GM12872 (cell line): ENCODE results near the gene TFB1M.

Source experiments
- TF ChIP-seq, protein P1 (sequence below): IDR thresholded peaks from 3 replicates; pipeline ENCODE4 v1.5.1; 2011; ENCODE audit warnings: low read depth, mild to moderate bottlenecking, low read length, moderate library complexity; ENCODE audit not compliant: insufficient read depth

The TFB1M gene

GRCh38 chr6:155263373-155264063 lies 50.8 kb downstream of the TFB1M start, which contains the start of gene CLDN20:
CLDN20 (plus strand) TSS chr6:155264013; CDS start chr6:155275720, 11,707 bp downstream.
- TF ChIP-seq, protein P1, sequence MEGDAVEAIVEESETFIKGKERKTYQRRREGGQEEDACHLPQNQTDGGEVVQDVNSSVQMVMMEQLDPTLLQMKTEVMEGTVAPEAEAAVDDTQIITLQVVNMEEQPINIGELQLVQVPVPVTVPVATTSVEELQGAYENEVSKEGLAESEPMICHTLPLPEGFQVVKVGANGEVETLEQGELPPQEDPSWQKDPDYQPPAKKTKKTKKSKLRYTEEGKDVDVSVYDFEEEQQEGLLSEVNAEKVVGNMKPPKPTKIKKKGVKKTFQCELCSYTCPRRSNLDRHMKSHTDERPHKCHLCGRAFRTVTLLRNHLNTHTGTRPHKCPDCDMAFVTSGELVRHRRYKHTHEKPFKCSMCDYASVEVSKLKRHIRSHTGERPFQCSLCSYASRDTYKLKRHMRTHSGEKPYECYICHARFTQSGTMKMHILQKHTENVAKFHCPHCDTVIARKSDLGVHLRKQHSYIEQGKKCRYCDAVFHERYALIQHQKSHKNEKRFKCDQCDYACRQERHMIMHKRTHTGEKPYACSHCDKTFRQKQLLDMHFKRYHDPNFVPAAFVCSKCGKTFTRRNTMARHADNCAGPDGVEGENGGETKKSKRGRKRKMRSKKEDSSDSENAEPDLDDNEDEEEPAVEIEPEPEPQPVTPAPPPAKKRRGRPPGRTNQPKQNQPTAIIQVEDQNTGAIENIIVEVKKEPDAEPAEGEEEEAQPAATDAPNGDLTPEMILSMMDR: no peak

- TF ChIP-seq, protein P1: no peak
Observed at GRCh38 chr6:155262655-155263054, 51.6 kb downstream of the TFB1M start.

DNA sequence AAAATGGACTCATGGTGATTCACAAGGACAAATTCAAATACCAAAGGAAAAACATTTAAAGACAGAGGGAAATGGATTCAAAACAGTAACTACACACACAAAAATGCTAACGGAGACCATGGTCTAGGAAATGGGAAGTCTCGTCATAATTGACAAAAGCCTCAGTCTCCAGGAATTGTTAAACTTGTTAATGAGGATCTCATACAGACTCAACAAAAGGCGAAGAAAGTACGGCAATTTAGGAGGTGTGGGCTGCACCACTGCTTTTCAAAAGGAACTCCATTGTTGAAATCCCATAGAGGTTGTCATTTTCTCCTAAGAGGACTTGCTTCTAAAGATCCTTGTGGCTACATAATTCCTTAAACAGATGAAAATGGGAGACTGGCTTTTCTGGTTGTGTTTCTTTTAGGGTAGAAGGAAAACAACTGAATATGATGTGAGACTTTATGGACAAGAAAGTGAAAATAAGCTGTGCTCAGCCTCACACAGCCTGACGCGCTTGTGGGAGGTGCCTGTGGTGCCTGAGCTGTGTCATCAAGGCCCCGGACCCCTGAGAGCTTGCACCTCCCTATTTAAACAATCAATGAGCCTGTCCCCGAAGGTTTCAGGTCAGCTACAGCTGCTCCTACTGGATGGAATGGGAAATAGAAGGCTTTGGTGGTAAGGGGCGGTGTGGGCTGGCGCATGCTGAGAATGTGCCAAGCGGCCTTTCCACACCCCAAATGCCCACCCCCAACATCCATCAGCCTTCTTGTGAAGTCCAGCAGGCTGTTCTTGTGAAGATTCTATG lies 53.0 kb downstream of the TFB1M start:
- TF ChIP-seq, protein P1: no peak

DNA sequence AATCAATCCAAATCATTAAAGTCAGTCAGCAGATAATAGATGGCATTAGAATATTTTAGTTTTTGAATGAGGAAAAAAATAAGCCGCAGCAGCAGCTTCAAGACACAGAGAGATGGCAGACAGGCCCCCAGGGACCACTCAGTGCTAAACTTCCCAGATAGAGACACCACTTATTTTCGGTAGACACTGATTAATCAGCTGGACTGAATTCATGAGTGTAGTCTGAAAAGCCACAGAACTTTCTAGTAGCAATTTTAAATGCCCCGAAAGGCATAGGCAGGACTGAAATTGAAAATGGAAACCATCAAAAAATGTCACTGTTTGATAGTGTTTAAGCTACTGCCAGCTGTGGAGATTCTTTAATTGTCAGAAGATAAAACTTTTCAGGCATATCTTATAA lies 53.6 kb downstream of the TFB1M start:
- TF ChIP-seq, protein P1: no peak

- TF ChIP-seq, protein P1: no peak
Observed at GRCh38 chr6:155259897-155260296, 54.4 kb downstream of the TFB1M start.

GRCh38 chr6:155259204-155259603 lies 55.1 kb downstream of the TFB1M start:
- TF ChIP-seq, protein P1: no peak

GRCh38 chr6:155257796-155258195 lies 56.5 kb downstream of the TFB1M start:
- TF ChIP-seq, protein P1: no peak
